Stimulated activated CD8-positive, alpha-beta memory T cell treated with anti-CD3 and anti-CD28 coated beads, Interleukin-12 subunit alpha, Interleukin-12 subunit beta, amount 100 ng/mL, for 24 hours (primary cell): ENCODE measurements around the gene PTTG2.

Experiments
- DNase-seq: peaks from one replicate; pipeline ENCODE4 v3.0.0-alpha.2; 2020; ENCODE audit errors: extremely low read depth

PTTG2 gene

GRCh38 chr4:37988670-37989069 is 28.5 kb downstream of the PTTG2 start:
- DNase-seq, result no peak

- DNase-seq, result no peak
These were observed 29.4 kb downstream of the PTTG2 start for GRCh38 chr4:37989398-37990260.

- DNase-seq, result no peak
These were observed 30.6 kb downstream of the PTTG2 start for GRCh38 chr4:37990731-37991245.

- no peak for DNase-seq
These were observed 31.6 kb downstream of the PTTG2 start for GRCh38 chr4:37991623-37992410.

GRCh38 chr4:37993806-37994205 is 33.6 kb downstream of the PTTG2 start:
- DNase-seq, result no peak

- no peak for DNase-seq
These were observed 34.4 kb downstream of the PTTG2 start for GRCh38 chr4:37994569-37994968.

GRCh38 chr4:37995299-37995821 is 35.2 kb downstream of the PTTG2 start:
- DNase-seq, result no peak

- DNase-seq, result no peak
These were observed 36.0 kb downstream of the PTTG2 start for GRCh38 chr4:37995981-37996775.

GRCh38 chr4:37998226-37998625 is 38.0 kb downstream of the PTTG2 start:
- DNase-seq, result no peak

GRCh38 chr4:37999000-37999716 is 39.0 kb downstream of the PTTG2 start:
- no peak for DNase-seq

GRCh38 chr4:37999965-38000364 is 39.8 kb downstream of the PTTG2 start:
- no peak for DNase-seq

- DNase-seq, result no peak
These were observed 41.7 kb downstream of the PTTG2 start for GRCh38 chr4:38001927-38002326.

- DNase-seq, result no peak
These were observed 42.4 kb downstream of the PTTG2 start for GRCh38 chr4:38002451-38003071.

- no peak for DNase-seq
These were observed 42.9 kb downstream of the PTTG2 start for GRCh38 chr4:38003102-38003501.

GRCh38 chr4:38003628-38004027 is 43.4 kb downstream of the PTTG2 start:
- no peak for DNase-seq

- no peak for DNase-seq
These were observed 43.9 kb downstream of the PTTG2 start for GRCh38 chr4:38004062-38004461.

- DNase-seq, result no peak
These were observed 44.7 kb downstream of the PTTG2 start for GRCh38 chr4:38004887-38005286.

- DNase-seq, result no peak
These were observed 45.4 kb downstream of the PTTG2 start for GRCh38 chr4:38005637-38006036.

GRCh38 chr4:38007645-38008044 is 47.4 kb downstream of the PTTG2 start:
- DNase-seq, result no peak

- no peak for DNase-seq
These were observed 48.4 kb downstream of the PTTG2 start for GRCh38 chr4:38008571-38009021.
